ENCODE data around the gene XDH.

Gene XDH

DNA sequence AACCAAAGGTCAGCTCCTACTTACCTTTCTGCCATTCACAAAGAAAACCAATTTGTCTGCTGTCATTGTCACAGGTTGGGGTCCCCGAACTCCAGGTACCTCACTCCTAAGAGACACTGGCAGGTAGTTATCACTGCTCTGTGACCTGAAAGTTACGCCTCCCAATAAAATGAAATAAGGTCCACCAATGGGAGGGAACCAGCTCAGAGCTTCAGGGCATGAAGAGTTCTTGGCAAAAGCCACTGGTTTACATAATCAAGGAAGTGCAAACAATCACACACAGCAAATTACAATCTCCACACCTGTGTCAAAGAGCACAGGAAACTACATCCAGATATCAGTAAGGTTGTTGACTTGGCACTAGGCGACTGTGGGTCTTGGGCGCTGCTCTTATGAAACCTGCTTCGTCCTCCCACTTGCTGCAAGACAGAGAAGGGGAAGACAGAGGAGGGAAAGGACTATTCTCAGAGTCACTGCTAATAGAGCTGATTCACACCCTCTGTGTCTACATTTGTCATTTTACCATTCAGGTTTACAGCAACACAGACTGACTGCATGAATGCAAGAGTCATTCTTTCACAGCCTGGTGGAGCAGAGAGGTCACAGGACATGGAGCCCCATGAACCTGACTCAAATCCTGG, at the start of gene XDH:
Gene XDH (minus strand): TSS at position 142 of the 641 bp plus-strand sequence. CDS start 76 bp downstream, at position 66.
- no peak for DNase-seq (ENCODE audit: low read depth)

DNA sequence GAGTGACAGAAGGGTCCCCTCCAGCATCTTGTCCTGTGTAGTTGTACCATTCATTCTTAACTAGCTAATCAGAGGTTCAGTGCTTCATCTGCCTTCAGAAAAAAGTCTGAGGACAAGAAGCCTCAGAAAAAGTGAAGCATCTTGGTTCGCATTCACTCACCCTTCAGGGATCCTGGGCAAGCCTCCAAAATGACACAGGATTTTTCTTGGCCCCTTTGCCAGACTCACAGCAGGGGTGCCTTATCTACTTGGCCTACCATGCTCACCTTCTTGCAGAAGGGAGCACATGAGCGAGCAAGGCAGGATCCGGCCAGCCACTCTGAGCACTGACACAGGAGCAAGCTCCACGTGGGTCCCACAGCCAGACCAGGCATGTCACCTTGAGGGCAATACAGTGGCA, 43.1 kb upstream of the XDH start:
- no peak for DNase-seq (ENCODE audit: low read depth)

GRCh38 chr2:31446848-31447247, 32.3 kb upstream of the XDH start:
- DNase-seq (ENCODE audit: low read depth): no peak

- no peak for DNase-seq (ENCODE audit: low read depth)
Measured at GRCh38 chr2:31442376-31442775, 27.8 kb upstream of the XDH start.

- peak; percentile 54 for DNase-seq (ENCODE audit: low read depth)
Measured at GRCh38 chr2:31440764-31441163, 26.2 kb upstream of the XDH start.

DNA sequence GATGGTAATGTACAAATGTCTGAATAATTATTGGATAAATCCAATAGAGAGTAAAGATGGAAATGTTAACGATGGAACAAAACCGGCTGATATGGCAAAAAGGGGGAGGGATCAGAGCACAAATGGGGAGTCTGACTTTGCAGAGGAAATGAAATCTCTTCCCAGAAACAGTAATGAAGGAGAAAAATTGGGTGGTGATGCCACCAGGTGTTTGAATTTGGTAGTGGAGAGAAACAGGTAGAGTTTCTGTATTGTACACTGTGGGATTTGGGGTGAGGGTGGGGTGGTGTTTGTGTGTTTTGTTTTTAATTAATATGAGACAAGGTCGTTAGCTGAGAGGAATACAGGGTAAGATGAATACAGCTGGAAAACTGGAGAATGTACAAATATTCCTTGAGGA, 20.4 kb upstream of the XDH start:
- DNase-seq (ENCODE audit: low read depth): no peak

GRCh38 chr2:31433541-31433940, 19.0 kb upstream of the XDH start:
- no peak for DNase-seq (ENCODE audit: low read depth)

DNA sequence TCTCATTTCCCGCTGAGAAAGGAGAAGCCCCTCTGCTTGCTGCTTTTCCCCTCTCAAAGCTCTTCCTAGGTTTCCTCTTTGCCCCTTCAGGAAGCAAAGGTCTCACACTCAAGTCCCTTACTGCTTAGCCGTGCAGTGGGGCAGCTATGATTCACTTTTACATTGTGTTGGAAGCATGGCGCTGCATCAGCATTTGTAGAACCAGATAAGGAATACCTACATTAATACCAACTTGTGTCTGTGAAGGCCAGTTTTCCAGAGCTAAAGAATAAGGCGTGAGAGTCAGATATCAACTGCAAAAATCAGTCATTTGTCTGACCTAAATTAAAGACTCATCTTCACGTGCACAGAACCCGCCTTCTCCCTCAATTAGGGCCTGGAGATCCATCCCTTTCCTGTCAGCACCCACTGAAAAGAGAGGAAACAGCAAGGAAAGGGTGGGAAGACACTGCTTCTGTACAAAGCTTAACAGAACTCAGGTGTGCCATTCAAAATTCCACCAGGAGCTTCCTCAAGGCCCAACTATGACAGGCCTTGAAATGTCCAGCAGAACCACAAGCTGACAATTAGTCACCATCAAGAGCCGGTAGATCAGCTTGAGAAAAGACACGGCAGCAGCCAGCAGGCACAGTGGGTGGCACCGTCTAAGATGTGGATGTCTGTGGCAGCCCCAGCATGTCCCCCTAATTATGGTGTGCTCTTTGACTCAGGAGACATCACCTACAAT, 16.1 kb upstream of the XDH start:
- no peak for DNase-seq (ENCODE audit: low read depth)

DNA sequence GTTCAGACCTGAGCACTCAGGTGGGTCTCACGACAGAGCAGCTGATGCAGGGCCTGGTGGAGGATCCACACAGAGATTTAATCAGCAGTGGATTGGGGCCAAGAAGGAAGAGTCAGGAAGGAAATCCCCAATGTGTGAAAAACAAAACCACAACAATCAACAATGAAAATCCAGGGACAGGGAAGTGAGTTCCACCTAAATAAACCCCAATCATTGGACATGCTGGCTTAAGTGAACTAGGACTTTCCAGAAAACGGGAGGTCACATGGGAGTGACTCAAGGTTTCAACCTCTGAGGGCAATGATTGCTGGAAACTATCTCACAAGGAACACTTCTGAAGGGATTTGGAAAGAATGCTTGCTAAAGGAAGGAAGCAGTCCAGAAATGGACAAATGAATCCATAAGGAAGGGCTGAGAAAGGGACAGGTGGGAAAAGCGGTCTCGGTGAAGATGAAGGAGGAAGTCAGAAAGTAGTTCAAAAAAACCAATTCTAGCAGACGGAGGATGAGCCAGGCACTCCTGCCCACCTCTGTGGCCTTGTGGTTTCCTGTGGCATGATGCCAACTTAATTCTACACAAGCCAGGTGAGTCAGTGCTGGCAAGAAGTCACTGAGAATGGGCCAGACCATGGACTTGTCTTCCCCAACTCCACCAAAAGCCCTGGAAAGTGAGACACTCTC, 15.4 kb upstream of the XDH start:
- no peak for DNase-seq (ENCODE audit: low read depth)

- no peak for DNase-seq (ENCODE audit: low read depth)
Measured at GRCh38 chr2:31429040-31429439, 14.5 kb upstream of the XDH start.

GRCh38 chr2:31428001-31428418, 13.5 kb upstream of the XDH start:
- no peak for DNase-seq (ENCODE audit: low read depth)

- DNase-seq (ENCODE audit: low read depth): no peak
Measured at GRCh38 chr2:31426096-31426495, 11.6 kb upstream of the XDH start.

DNA sequence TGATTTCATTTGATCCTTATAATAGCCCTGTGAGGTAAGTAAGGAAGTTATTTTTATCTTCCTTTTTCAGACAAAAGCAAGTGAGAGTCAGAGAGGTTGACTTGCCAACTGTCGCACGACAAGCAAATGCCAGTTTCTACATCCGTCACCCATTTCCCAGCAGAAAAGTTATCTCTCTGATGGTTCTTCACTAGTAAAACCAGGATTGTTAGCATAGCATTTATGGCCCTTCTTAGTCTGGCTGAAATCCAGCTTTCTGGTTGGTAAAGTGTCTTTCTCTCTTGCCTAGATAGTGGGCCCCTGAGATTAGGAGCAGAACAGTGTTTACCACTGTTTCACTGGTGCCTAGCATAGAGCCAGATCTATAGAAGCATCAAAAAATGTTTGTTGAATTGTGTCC, 7.1 kb upstream of the XDH start:
- DNase-seq (ENCODE audit: low read depth): no peak

DNA sequence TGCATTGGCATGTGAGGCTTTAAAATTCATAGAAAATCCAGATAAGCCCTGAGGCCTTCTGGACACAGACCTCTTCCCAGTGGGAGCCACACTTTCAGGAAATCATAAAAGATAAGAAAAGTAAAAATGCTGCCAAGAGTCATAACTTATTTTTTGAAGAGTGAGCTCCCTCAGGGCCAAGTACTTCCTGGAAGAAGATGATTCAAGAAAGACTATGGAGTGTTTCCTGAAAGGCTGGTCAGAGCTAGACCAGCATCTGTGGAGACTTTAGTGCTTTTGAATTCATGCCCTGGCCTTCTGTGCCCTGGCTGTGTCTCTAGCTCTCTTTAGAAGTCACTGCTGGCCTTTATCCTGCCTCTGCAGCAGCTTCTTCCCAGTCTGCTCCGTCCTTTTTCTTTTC, 6.4 kb upstream of the XDH start:
- no peak for DNase-seq (ENCODE audit: low read depth)

- no peak for DNase-seq (ENCODE audit: low read depth)
Measured at GRCh38 chr2:31419386-31419785, 4.8 kb upstream of the XDH start.

DNA sequence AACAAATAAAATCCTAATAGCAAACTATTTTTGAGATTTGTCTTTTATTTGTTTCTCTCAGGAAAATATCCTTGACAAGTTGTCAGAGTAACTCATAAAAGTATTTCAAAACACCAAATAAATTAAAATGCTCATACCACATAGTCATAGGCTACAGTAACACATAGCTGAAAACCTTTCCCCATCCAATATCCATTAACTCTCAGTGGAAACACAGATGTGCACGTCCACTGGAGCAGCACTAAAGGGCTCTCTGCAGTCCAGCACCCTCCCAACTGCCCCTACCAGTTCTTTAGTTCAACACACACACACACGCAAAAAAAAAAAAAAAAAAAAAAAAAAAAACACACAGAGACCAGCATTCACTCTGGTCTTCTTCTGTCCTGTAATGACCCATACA, 879 bp upstream of the XDH start:
- DNase-seq (ENCODE audit: low read depth): no peak

- DNase-seq (ENCODE audit: low read depth): no peak
Measured at GRCh38 chr2:31413862-31414550, 536 bp downstream of the XDH start.

GRCh38 chr2:31413025-31413424, 1.5 kb downstream of the XDH start:
- no peak for DNase-seq (ENCODE audit: low read depth)

GRCh38 chr2:31411771-31412170, 2.8 kb downstream of the XDH start:
- no peak for DNase-seq (ENCODE audit: low read depth)

DNA sequence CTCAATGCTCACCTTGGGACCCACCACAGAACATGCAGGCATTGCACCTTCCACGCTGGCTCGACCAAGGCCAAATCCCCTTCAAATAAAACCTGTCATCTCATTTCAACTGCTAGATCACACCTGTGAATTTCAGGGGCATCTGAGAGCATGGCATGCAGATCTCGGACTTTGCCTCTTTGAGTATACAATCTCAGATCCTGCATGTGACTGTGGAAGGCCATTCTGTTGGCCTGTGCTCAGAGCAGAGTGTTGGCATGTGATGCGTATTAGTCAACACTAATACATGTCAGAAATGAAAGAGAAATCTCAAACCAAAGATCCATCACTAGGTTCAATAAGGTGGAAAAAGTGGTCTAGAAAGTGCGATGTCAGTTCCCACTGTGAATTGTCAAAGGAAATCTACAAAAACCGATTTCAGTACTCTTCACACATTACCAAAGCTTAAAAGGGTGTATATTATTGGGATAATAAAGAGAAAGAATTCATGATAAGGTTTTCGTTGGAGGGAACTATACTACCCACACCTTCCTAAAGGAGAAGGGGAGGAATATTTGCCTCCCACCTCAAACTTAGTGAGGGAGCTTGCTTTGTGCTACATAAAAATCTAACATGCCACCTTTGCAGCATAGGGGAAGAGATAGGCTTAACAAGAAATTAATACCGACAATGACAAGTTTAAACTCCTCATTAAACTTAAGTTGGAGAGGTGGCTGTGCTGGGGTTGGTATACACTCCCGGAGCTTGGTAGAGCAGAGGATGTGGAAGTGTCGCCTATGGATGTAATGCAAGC, 7.8 kb downstream of the XDH start:
- DNase-seq (ENCODE audit: low read depth): no peak

DNA sequence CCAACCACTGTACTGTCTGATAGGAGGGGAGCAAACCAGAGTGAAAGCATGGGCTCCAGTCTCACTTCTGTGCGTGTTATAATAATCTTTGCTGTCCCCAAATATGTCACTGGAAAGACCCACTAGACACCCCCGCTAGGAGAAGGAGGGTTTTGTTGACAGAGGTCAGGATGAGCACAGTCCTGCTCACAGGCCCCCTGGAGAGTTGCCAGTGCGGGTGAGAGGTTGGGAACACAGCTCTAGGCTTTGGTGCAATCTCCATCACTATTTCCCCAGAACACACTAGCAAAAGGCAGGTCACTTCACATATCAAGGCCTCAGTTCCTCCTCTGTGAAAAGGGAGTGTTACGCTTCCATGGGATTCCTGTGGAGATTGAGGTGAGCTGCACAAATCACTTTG, 9.7 kb downstream of the XDH start:
- DNase-seq (ENCODE audit: low read depth): no peak

DNA sequence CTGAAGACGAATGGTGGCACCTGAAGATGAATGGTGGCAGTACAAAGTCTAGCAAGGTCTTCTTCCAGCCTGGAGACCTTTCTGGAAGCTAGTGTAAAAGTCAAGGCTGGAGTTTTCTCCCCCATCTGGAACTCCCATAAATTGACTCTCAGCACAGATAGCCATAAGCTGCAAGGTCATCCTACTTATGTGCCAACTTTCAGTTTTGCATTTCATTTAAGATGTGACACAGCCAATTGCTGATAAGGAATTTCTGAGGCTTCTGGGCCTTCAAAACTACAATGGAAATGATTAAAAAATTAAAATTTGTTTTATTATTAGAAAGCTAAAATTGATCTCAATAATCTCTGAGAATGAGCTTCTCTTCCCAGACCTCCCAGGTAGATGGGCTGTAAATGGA, 10.2 kb downstream of the XDH start:
- DNase-seq (ENCODE audit: low read depth): no peak

Measured in non-pigmented ciliary epithelial cell (primary cell).